Endothelial cell of hepatic sinusoid (primary cell): ENCODE measurements around the gene TRMT112.

Source experiments
- in situ Hi-C: cut with HindIII; loops from 2 replicates; pipeline ENCODE4 v1.10.0; 2017; ENCODE audit warnings: low sequenced_read_pairs

Gene TRMT112

GRCh38 chr11:64352099-64352994 is 35.0 kb upstream of the TRMT112 start:
- in situ Hi-C loops, result no loop called here

DNA sequence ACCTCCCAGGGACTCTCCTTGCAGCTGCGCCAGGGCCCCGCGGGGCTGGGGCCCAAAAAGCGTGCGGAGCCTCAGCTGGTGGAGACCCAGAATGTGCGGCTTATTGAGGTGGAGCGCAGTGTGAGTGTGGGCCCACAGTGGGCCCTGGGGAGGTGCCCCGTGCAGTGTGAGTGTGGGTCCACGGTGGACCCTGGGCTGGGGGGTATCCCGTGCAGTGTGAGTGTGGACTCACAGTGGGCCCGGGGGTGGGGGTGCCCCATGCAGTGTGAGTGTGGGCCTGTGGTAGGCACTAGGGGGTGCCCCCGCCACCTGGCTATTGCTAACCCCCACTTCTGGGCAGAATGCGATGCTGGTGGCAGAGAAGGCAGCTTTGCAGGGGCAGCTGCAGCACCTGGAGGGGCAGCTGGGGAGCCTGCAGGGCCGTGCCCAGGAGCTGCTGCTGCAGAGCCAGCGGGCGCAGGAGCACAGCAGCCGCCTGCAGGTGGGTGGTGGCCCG is 33.8 kb upstream of the TRMT112 start:
- in situ Hi-C loops, result no loop called here

GRCh38 chr11:64349404-64349803 is 32.0 kb upstream of the TRMT112 start:
- in situ Hi-C loops, result no loop called here

DNA sequence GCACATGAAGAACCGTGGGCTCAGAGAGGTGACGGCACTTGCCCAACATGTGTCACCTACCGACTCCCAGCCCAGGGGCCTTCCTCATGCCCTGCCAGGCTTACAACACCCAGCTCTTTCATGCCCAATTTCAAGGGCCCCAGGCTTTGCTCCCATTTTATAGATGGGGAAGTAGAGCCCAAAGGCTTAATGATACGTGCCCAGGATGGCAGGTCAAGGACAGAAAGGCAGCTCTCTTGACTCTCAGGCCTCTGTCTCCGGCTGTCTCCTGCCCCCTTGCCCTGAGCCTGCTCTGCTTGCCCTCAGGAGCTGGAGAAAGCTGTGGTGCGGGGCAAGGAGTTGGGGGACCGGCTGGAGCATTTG is 31.6 kb upstream of the TRMT112 start:
- in situ Hi-C loops, result no loop called here

GRCh38 chr11:64348383-64349024 is 31.1 kb upstream of the TRMT112 start:
- in situ Hi-C loops, result no loop called here

DNA sequence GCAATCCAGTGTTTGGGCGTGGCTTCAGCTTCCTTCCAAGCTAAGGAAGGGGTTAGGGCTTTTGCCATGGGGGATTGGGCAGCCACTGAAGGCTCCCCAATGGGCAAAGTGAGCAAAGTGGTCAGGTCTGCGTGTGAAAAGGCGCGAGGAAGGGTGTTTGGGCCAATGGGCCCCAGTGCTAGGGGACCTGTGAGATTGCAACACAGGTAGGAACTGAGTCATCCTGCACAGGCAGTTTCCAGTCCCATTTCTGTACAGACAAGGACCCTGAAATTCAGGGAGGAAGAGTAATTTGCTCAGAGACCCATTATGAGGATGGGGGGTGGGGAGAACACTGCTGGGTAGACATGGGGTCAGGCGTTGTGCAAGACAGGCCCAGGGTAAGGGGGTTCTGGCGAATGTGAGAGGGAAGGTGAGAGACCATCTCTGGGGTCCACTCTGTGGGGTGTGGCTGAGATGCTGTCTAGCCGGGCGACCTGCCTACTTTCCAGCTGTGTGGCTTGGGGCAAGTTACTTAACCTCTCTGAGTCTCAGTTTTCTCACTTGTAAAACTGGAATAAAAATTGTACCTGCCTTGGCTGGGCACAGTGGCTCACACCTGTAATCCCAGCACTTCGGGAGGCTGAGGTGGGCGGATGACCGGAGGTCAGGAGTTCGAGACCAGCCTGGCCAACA is 30.0 kb upstream of the TRMT112 start:
- in situ Hi-C loops, result no loop called here

DNA sequence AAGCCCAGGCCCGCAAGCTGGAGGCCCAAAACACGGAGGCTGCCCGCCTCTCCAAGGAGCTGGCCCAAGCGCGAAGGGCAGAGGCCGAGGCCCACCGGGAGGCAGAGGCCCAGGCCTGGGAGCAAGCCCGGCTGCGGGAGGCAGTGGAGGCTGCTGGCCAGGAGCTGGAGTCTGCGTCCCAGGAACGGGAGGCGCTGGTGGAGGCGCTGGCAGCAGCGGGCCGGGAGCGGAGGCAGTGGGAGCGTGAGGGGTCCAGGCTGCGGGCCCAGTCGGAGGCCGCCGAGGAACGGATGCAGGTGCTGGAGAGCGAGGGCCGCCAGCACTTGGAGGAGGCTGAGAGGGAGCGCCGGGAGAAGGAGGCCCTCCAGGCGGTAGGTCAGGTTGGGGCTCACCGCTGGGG is 27.4 kb upstream of the TRMT112 start:
- in situ Hi-C loops, result no loop called here

GRCh38 chr11:64343767-64344559 is 26.6 kb upstream of the TRMT112 start:
- in situ Hi-C loops, result no loop called here

DNA sequence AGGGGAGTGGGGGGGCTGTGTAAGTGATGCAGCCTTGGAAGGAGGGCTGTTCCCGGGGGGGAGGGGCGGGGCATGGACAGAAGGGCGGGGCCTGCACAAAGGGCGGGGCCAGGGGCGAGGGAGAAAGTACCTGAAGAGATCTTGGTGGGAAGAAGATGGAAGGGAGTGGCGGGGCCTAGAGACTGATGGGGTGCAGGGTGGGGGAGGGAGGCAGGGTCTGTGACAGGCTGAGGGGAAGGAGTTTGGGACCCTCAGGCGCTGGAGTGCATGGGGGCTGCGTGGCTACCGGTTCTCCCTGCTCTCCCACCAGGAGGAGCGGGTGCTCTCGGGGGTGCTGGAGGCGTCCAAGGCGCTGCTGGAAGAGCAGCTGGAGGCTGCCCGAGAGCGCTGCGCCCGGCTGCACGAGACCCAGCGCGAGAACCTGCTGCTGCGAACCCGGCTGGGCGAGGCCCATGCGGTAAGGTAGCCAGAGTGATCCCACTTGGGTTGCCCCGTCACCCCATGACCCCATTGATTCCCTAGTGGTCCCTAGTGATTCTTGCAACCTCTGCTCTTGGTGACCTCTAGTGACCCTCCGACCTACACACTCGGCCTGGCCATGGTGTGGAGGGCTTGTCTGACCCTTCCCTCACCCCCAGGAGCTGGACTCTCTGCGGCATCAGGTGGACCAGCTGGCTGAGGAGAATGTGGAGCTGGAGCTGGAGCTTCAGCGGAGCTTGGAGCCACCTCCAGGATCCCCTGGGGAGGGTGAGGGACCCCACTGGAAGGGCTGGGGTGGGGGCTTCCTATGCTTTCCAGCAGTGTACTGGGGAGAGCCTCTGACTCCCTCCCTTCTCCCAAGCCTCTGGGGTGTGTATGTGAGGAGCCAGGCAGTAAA is 25.7 kb upstream of the TRMT112 start:
- in situ Hi-C loops, result no loop called here

DNA sequence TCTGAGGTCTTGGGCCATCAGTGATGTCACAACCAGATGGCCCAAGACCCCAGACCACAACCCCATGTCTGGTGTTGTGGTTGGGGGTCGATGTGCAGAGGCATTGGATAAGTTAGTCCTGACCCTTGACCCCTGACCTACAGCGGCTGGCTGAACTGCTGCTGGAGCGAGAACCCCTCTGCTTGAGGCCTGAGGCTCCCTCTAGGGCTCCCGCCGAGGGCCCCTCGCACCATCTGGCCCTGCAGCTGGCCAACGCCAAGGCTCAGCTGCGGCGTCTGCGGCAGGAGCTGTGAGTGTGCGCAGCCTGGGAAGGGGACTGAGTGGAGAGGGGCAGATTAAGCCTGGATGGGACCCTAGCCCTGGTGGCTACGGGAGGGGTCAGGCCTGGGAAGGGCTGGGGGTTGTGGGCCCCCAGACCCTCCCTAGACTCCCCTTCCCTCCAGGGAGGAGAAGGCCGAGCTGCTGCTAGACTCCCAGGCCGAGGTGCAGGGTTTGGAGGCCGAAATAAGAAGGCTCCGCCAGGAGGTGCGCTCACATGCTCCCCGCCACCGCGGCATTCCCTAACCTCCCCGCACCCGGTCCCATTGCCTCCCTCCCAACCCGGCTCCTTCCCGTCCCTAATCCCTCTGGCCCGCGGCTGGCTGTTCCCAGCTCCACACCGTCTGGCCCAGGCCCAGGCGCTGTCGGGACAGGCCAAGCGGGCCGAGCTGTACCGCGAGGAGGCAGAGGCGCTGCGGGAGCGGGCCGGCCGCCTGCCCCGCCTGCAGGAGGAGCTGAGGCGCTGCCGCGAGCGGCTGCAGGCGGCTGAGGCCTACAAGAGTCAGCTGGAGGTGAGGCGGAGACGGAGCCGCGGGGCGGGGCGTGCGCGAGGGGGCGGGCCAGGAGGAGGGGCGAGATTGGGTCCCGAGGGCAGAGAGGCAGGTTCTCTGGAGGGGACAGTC is 24.8 kb upstream of the TRMT112 start:
- in situ Hi-C loops, result no loop called here

GRCh38 chr11:64341429-64341828 is 24.1 kb upstream of the TRMT112 start:
- in situ Hi-C loops, result no loop called here

- in situ Hi-C loops, result no loop called here
Observed at GRCh38 chr11:64340671-64341335, 23.4 kb upstream of the TRMT112 start.

DNA sequence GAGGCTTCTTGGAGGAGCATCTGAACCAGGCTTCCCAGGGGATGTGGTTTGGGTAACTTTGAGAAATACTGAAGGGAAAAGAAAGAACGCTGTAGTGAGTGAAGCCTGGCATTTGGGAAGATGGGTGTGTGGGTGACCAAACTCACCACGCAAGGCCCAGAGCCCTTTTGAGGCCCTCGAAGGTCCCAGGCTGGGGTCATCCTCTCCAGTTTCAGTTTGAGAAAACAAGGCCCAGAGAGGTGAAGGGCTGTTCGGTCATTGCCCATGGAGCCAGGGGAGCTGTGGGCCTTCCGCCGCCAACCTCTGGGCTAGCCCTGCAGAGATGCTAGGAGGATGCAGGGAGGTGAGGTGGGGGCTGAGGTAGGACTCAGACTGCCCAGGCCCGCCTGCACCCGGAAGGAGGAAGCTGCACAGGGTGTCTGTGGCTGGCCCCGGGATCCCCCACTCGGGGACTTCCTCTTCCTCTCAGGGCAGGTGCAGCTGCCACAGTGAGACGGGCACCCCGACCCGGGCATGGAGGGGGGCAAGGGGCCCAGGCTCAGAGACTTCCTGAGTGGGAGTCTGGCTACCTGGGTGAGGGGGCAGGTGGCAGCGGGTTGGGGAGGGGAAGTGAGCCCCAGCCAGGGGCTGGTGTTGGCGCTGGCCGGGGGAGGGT is 22.5 kb upstream of the TRMT112 start, which contains the start of gene CCDC88B:
CCDC88B (plus strand) TSS at position 451 of the 655 bp plus-strand sequence; CDS start at position 514, 63 bp downstream.
- in situ Hi-C loops, result no loop called here

DNA sequence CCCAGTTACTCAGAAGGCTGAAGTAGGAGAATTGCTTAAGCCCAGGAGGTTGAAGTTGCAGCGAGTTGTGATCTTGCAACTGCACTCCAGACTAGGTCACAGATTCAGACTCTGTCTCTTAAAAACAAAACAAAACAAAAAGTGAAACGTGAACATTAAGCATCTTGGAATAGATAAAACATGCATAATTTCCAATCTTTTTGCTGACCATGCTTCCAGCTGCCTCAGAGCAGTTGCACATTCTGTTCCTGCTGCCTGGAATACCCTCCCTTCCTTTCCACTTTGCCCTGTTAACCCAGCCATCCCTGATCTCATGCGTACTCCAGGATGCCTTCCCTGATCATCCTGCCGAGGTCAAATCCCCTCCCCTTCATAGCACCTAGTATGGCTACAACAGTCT is 21.9 kb upstream of the TRMT112 start:
- in situ Hi-C loops, result no loop called here

DNA sequence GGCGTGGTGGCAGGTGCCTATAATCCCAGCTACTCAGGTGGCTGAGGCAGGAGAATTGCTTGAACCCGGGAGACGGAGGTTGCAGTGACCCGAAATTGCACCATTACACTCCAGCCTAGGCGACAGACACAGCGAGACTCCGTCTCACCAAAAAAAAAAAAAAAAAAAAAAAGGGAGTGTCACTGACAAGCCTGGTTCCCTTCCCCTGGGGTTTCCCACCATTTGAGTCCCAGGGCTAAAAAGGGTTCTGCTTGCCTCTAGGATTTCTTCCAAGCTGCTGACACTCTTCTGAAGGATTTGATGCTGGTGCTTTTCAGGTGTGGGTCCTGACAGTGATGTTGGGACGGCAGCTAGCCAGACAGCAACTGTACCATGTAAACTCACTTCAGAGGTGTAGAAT is 21.4 kb upstream of the TRMT112 start:
- in situ Hi-C loops, result no loop called here

GRCh38 chr11:64337538-64338249 is 20.3 kb upstream of the TRMT112 start:
- in situ Hi-C loops, result no loop called here
